Testis (tissue), 3 donors: Measurements from ENCODE around the gene ARID5A. TPM values are rescaled to one million over a fixed set of nuclear protein-coding genes. Genes with fewer than 3 reads are reported as not detected.

Source experiments
- DNase-seq: peaks from one replicate; pipeline ENCODE4 v3.0.0-alpha.2; 2019
- H3K27ac ChIP-seq, 2 donors: fragments of 200-600 bp; sonication (generic); one replicate each; pipeline ENCODE4 v1.5.1; 2019
- H3K27me3 ChIP-seq: fragments of 200-600 bp; sonication (generic); one replicate; pipeline ENCODE4 v1.5.1; 2019
- H3K36me3 ChIP-seq: fragments of 200-600 bp; sonication (generic); one replicate; pipeline ENCODE4 v1.5.1; 2017; ENCODE audit warnings: low read depth; ENCODE audit errors: missing control alignments
- H3K4me1 ChIP-seq: fragments of 200-600 bp; sonication (generic); one replicate; pipeline ENCODE4 v1.5.1; 2019
- H3K4me3 ChIP-seq, 2 donors: fragments of 200-600 bp; sonication (generic); one replicate each; pipeline ENCODE4 v1.5.1; 2017 to 2019
- H3K9me3 ChIP-seq: fragments of 200-600 bp; sonication (generic); one replicate; pipeline ENCODE4 v1.5.1; 2017
- CTCF ChIP-seq, 3 experiments: fragments of 450-650 bp in 2 of 3; fragments of 200-600 bp in 1 of 3; sonication (generic) in 1 of 3; IDR thresholded peaks; one replicate each; pipeline ENCODE4 v1.5.1; 2016 to 2019; ENCODE audit warnings: antibody characterized with exemption in 3 of 3, mild to moderate bottlenecking in 2 of 3, moderate library complexity in 1 of 3
- POLR2A ChIP-seq: fragments of 450-650 bp; IDR thresholded peaks from one replicate; pipeline ENCODE4 v1.6.1; 2017; ENCODE audit warnings: antibody characterized with exemption, mild to moderate bottlenecking, moderate library complexity
- WGBS, 2 donors: methylation state at CpG; one replicate each; pipeline ENCODE4 v1.1.5; 2018; 5-methylcytosine and 5-hydroxymethylcytosine counted together
- intact Hi-C: fragments of 100-400 bp; cut with DNase I; formaldehyde crosslinking; loops from one replicate; pipeline ENCODE4 v1.15.1; 2023; ENCODE audit warnings: low total_unique reads
- polyA plus RNA-seq: library from polyadenylated mRNA; stranded (reverse); fragments of 350-450 nt; fragmentation: Illumina TruSeq; extraction: RNeasy Lipid Tissue Mini Kit (QIAGEN cat#74804); gene quantifications from one replicate; pipeline ENCODE4 v1.2.3, GENCODE V29; 2014; ENCODE audit warnings: low read depth, low replicate concordance; ENCODE audit not compliant: insufficient read depth
- total RNA-seq, 2 donors: library from RNA; depleted of rRNA; stranded (reverse); fragments of >200 nt; gene quantifications; one replicate each; pipeline ENCODE4 v1.2.3, GENCODE V29; 2016

The ARID5A gene
- total and polyA plus RNA-seq, 3 donors from 2014 or later, result 20.1 to 33.7 (median 31.7) TPM

GRCh38 chr2:96530144-96530430 lies 6.5 kb upstream of the ARID5A start:
- TF ChIP-seq POLR2A (no peak), CTCF (IDR thresholded peaks at IDR 0.05) (no peak)
- WGBS, 2 donors, result 92 to 96% methylated on average over 3 to 6 of the region's 6 CpGs
- no peak overlapping the region for H3K27ac ChIP-seq

GRCh38 chr2:96530474-96531357 lies 5.8 kb upstream of the ARID5A start:
- Histone ChIP-seq H3K4me1 (peaks cover 48% of the 10 kb centered on the region), H3K36me3 (no peaks in the 10 kb centered on the region), H3K4me3 (no peak overlapping the region), H3K27me3 (no peaks in the 10 kb centered on the region), H3K9me3 (no peaks in the 10 kb centered on the region), H3K27ac (no peak overlapping the region)
- no peak for DNase-seq
- intact Hi-C loops, result no loop called here
- 86 to 87% methylated on average over 15 to 16 of the region's 16 CpGs for WGBS, 2 donors
- no peak for TF ChIP-seq CTCF (IDR thresholded peaks at IDR 0.05)
- no peak for TF ChIP-seq POLR2A

More at GRCh38 chr2:96530144-96530430, 6.5 kb upstream of the ARID5A start:
- intact Hi-C loops, result no loop called here
- H3K36me3 ChIP-seq, result no peaks in the 10 kb centered on the region
- H3K4me1 ChIP-seq, result peaks cover 48% of the 10 kb centered on the region
- H3K27me3 ChIP-seq, result no peaks in the 10 kb centered on the region
- no peak overlapping the region for H3K4me3 ChIP-seq
- H3K9me3 ChIP-seq, result no peaks in the 10 kb centered on the region
- no peak for DNase-seq

- Histone ChIP-seq H3K9me3 (no peaks in the 10 kb centered on the region), H3K36me3 (no peaks in the 10 kb centered on the region), H3K4me1 (peaks cover 51% of the 10 kb centered on the region), H3K4me3 (no peak overlapping the region), H3K27ac (peak overlapping the region; percentile 85 to 93), H3K27me3 (no peaks in the 10 kb centered on the region)
- TF ChIP-seq CTCF (IDR thresholded peaks at IDR 0.05) (no peak), POLR2A (no peak)
- DNase-seq, result no peak
- 85 to 92% methylated on average over 9 of the region's 9 CpGs for WGBS, 2 donors
- intact Hi-C loops, result no loop called here
Measured at GRCh38 chr2:96531366-96531765, 5.2 kb upstream of the ARID5A start.

GRCh38 chr2:96531872-96532505 lies 4.6 kb upstream of the ARID5A start:
- intact Hi-C loops, result no loop called here
- H3K9me3 ChIP-seq, result no peaks in the 10 kb centered on the region
- 31 to 37% methylated on average over 23 of the region's 23 CpGs for WGBS, 2 donors
- no peak overlapping the region for H3K4me3 ChIP-seq
- peak overlapping the region; percentile 85 to 93 for H3K27ac ChIP-seq
- no peaks in the 10 kb centered on the region for H3K36me3 ChIP-seq
- peaks cover 51% of the 10 kb centered on the region for H3K4me1 ChIP-seq
- no peaks in the 10 kb centered on the region for H3K27me3 ChIP-seq
- no peak for TF ChIP-seq POLR2A
- TF ChIP-seq CTCF (IDR thresholded peaks at IDR 0.05), result no peak
- DNase-seq, result peak; percentile 96
